ENCODE measurements around the gene ELAVL4. TPM values are rescaled to one million over a fixed set of nuclear protein-coding genes. Genes with fewer than 3 reads are reported as not detected.

ELAVL4 gene
- total and polyA plus RNA-seq, 9 of the 15 experiments (the other 6 are each of a cell fraction or from before 2014, with no cell fraction given) = not detected

DNA sequence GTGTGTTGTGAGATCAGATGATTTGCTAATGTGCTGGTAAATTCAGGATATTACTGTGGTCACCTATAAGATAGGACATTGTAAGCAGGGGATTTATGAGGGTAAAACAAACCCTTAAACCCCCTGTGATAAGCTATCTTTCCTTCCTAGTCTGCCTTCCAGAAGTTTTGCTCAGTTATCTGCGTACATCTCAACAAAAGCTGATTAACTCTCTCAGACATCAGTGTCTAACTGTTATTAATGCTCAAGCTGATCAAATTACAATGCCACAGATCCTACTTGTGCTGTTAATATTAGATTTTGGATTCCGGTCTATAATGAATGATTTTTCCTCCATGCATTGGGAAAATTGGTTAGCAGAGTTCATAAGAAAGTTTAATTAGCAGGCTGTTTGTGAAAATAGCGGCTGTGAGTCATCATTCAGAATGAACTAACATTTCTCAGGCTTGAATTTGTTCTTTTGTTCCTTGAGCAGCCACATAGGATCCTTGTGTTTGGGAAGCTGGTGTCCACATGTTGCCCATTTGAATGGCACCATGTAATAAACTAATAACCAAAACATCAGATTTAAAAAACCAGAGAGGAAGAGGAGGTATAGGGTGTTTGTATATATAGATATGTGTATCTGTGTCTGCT lies 48.7 kb downstream of the ELAVL4 start (continued):
- no peak for TF ChIP-seq ZNF507 (tag; conservative IDR thresholded peaks at IDR 0.05)
- no peak for TF ChIP-seq SIN3B (IDR thresholded peaks at IDR 0.05; ENCODE audit: low read depth)

DNA sequence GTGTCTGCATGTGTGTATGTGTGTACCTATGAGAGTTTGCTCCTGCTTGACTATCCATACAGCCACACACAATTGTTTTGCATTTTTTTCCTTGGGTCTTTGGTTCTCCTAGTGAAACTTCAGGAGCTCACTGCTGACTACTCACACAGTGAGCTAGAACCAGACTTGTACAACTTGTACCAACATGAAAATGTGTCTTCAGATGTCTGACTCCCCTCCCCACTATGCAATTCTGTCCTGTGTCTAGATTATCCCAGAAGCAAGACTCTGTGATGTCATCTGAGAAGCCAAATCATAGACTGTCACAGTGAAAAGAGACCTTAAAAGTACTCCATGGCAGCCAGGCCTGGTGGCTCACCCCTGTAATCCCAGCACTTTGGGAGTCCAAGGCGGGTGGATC lies 49.7 kb downstream of the ELAVL4 start:
- no peak overlapping the region for H2AFZ ChIP-seq (ENCODE audit: low read depth, low read length)
- H3K27me3 ChIP-seq (ENCODE audit: control insufficient read depth in 2 of 2, insufficient read depth in 2 of 2, low read length in 2 of 2) = no peaks in the 10 kb centered on the region
- H3K4me2 ChIP-seq (ENCODE audit: insufficient read depth, low read length) = no peak overlapping the region
- intact Hi-C loops (cut with micrococcal nuclease) = no loop called here
- TF ChIP-seq HMG20B (CRISPR knock-in tag; IDR thresholded peaks at IDR 0.05) = no peak
- no peak for TF ChIP-seq SP1 (CRISPR knock-in tag; IDR thresholded peaks at IDR 0.05)
- no peak for TF ChIP-seq ZNF217 (CRISPR knock-in tag; IDR thresholded peaks at IDR 0.05)
- TF ChIP-seq, protein P1, sequence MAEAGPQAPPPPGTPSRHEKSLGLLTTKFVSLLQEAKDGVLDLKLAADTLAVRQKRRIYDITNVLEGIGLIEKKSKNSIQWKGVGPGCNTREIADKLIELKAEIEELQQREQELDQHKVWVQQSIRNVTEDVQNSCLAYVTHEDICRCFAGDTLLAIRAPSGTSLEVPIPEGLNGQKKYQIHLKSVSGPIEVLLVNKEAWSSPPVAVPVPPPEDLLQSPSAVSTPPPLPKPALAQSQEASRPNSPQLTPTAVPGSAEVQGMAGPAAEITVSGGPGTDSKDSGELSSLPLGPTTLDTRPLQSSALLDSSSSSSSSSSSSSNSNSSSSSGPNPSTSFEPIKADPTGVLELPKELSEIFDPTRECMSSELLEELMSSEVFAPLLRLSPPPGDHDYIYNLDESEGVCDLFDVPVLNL (CRISPR knock-in tag; IDR thresholded peaks at IDR 0.05; ENCODE audit: low read depth) = no peak
- no peak for TF ChIP-seq EZH2 (IDR thresholded peaks at IDR 0.05; ENCODE audit: borderline replicate concordance, low read depth, low read length)
- no peak for TF ChIP-seq SRSF3 (IDR thresholded peaks at IDR 0.05; ENCODE audit: insufficient read depth, low read length)
- no peak for TF ChIP-seq ZKSCAN1 (IDR thresholded peaks at IDR 0.05; ENCODE audit: low read depth, low read length)
- no peaks in the 10 kb centered on the region for H3K9me3 ChIP-seq (replicated peaks; ENCODE audit: control insufficient read depth, insufficient read depth, low read depth, low read length)
- no peak overlapping the region for H3K9ac ChIP-seq (ENCODE audit: insufficient read depth in 1 of 2, low read depth in 2 of 2, low read length in 2 of 2)
- ATAC-seq (no peak), FAIRE-seq (no peak), DNase-seq (ENCODE audit: extremely low read depth in 1 of 4, low spot score in 3 of 4) (no peak)
- no TSS peak for BruUV-seq (replicated peaks)
- WGBS (ENCODE audit: insufficient coverage, low coverage, missing lambda C conversion rate) = 0% methylated on average over 1 of the region's 1 CpG
- H3K4me3 ChIP-seq = no peak overlapping the region
- no peaks in the 10 kb centered on the region for H3K4me1 ChIP-seq (replicated peaks in 1 of 2; ENCODE audit: control insufficient read depth in 2 of 2, insufficient read depth in 2 of 2, low read length in 2 of 2)
- ChIA-PET CTCF (ENCODE audit: low intra/inter-chr PET ratio) (interaction anchor here (0.6 kb wide), 1 partner anchor 288 kb away, joined by 5 read pairs; no protein-coding TSS in a partner anchor), POLR2A (no interaction called here)
- no peaks in the 10 kb centered on the region for H3K36me3 ChIP-seq (ENCODE audit: control insufficient read depth, insufficient read depth, low read length)
- no peaks in the 10 kb centered on the region for H3K9me1 ChIP-seq (ENCODE audit: control insufficient read depth, insufficient read depth, low read length)
- no peak overlapping the region for H3K27ac ChIP-seq (ENCODE audit: extremely low read depth, low read depth, low read length)
- in situ Hi-C loops (cut with MboI) = no loop called here
- no peaks in the 10 kb centered on the region for H4K20me1 ChIP-seq (replicated peaks; ENCODE audit: control insufficient read depth, insufficient read depth, low read length)
- H3K79me2 ChIP-seq (ENCODE audit: control insufficient read depth, insufficient read depth, low read length) = no peaks in the 10 kb centered on the region
